MM.1S (cell line): ENCODE results near the gene POMGNT2.

ENCODE experiments used
- DNase-seq: peaks from one replicate; pipeline ENCODE4 v3.0.0-alpha.2; 2015
- H2AFZ ChIP-seq: fragments of 300-600 bp; sonication (generic); 2 replicates; pipeline ENCODE4 v1.6.0; 2016; ENCODE audit warnings: antibody characterized with exemption, low read length
- H3F3A ChIP-seq: fragments of 300-600 bp; sonication (generic); 2 replicates; pipeline ENCODE4 v1.6.1; 2016; ENCODE audit warnings: mild to moderate bottlenecking, antibody characterized with exemption, low read length, moderate library complexity, mixed read lengths; ENCODE audit not compliant: insufficient read depth
- H3K27ac ChIP-seq: fragments of 300-600 bp; sonication (generic); 2 replicates; pipeline ENCODE4 v1.5.1; 2016; ENCODE audit warnings: mild to moderate bottlenecking, low read length
- H3K27me3 ChIP-seq: fragments of 300-600 bp; sonication (generic); replicated peaks from 2 replicates; pipeline ENCODE4 v1.6.0; 2016; ENCODE audit warnings: low read length; ENCODE audit not compliant: insufficient read depth
- H3K36me3 ChIP-seq: fragments of 300-600 bp; sonication (generic); replicated peaks from 2 replicates; pipeline ENCODE4 v1.6.1; 2016; ENCODE audit warnings: mild to moderate bottlenecking, low read length, mixed read lengths; ENCODE audit not compliant: insufficient read depth
- H3K4me1 ChIP-seq: fragments of 300-600 bp; sonication (generic); 2 replicates; pipeline ENCODE4 v1.6.1; 2016; ENCODE audit warnings: low read length, mixed read lengths
- H3K4me2 ChIP-seq: fragments of 300-600 bp; sonication (generic); 2 replicates; pipeline ENCODE4 v1.6.0; 2016; ENCODE audit warnings: low read depth, low read length
- H3K4me3 ChIP-seq: fragments of 300-600 bp; sonication (generic); 2 replicates; pipeline ENCODE4 v1.5.1; 2016; ENCODE audit warnings: low read length, mixed read lengths
- H3K79me2 ChIP-seq: fragments of 300-600 bp; sonication (generic); 2 replicates; pipeline ENCODE4 v1.6.1; 2016; ENCODE audit warnings: mixed run types, low read length, mixed read lengths
- H3K9ac ChIP-seq: fragments of 300-600 bp; sonication (generic); 2 replicates; pipeline ENCODE4 v1.6.1; 2016; ENCODE audit warnings: low read length, mixed read lengths
- H3K9me2 ChIP-seq: fragments of 300-600 bp; sonication (generic); replicated peaks from 2 replicates; pipeline ENCODE4 v1.6.1; 2016; ENCODE audit warnings: mild to moderate bottlenecking, low read length, mixed read lengths; ENCODE audit not compliant: insufficient read depth
- H3K9me3 ChIP-seq: fragments of 300-600 bp; sonication (generic); replicated peaks from 2 replicates; pipeline ENCODE4 v1.6.1; 2016; ENCODE audit warnings: mild to moderate bottlenecking, low read length, mixed read lengths; ENCODE audit not compliant: insufficient read depth
- H4K20me1 ChIP-seq: fragments of 300-600 bp; sonication (generic); 2 replicates; pipeline ENCODE4 v1.6.1; 2016; ENCODE audit warnings: mild to moderate bottlenecking, low read length, moderate library complexity, mixed read lengths; ENCODE audit not compliant: insufficient read depth
- EZH2 ChIP-seq: fragments of 300-600 bp; sonication (generic); optimal IDR thresholded peaks from 2 replicates; pipeline ENCODE3; 2017; ENCODE audit warnings: low read depth, mild to moderate bottlenecking, antibody characterized with exemption, low read length, mixed read lengths
- EZH2phosphoT487 ChIP-seq: fragments of 300-600 bp; sonication (generic); IDR thresholded peaks from 2 replicates; pipeline ENCODE4 v1.6.1; 2018; ENCODE audit warnings: antibody characterized with exemption, low read length
- TF ChIP-seq, protein P1 (sequence below): fragments of 300-600 bp; sonication (generic); IDR thresholded peaks from 2 replicates; pipeline ENCODE4 v1.5.1; 2016; ENCODE audit warnings: antibody characterized with exemption, low read length, mixed read lengths

Gene POMGNT2

DNA sequence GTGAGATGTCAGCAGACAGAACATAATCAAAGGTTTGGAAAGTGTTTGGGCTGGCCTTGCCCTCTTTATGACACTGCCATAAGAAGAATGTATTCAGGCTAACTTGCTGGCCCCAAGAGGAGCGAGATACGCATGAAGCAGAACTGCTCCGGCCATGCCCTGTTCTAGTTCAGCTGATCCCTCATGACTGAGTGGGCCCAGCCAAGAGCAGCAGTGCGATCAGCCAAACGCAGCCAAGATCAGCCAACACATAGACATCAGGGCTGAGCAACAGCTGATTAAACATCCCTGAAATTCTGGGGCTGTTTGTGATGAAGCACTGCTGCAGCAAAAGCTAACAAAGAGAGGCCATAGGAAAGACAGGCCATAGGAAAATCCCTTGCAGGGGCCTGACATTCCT is 24.1 kb downstream of the POMGNT2 start:
- H3K9me2 ChIP-seq: no peaks in the 10 kb centered on the region
- H3K4me1 ChIP-seq: no peaks in the 10 kb centered on the region
- H2AFZ ChIP-seq: no peak overlapping the region
- DNase-seq: no peak
- H3K36me3 ChIP-seq: no peaks in the 10 kb centered on the region
- H3K27me3 ChIP-seq: no peaks in the 10 kb centered on the region
- H3K4me3 ChIP-seq: no peak overlapping the region
- TF ChIP-seq EZH2phosphoT487 (no peak), EZH2 (no peak)
- TF ChIP-seq, protein P1, sequence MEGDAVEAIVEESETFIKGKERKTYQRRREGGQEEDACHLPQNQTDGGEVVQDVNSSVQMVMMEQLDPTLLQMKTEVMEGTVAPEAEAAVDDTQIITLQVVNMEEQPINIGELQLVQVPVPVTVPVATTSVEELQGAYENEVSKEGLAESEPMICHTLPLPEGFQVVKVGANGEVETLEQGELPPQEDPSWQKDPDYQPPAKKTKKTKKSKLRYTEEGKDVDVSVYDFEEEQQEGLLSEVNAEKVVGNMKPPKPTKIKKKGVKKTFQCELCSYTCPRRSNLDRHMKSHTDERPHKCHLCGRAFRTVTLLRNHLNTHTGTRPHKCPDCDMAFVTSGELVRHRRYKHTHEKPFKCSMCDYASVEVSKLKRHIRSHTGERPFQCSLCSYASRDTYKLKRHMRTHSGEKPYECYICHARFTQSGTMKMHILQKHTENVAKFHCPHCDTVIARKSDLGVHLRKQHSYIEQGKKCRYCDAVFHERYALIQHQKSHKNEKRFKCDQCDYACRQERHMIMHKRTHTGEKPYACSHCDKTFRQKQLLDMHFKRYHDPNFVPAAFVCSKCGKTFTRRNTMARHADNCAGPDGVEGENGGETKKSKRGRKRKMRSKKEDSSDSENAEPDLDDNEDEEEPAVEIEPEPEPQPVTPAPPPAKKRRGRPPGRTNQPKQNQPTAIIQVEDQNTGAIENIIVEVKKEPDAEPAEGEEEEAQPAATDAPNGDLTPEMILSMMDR: no peak
- H3F3A ChIP-seq: no peaks in the 10 kb centered on the region
- H3K9ac ChIP-seq: no peak overlapping the region
- no peaks in the 10 kb centered on the region for H3K79me2 ChIP-seq
- no peak overlapping the region for H3K4me2 ChIP-seq
- H3K9me3 ChIP-seq: no peaks in the 10 kb centered on the region
- H3K27ac ChIP-seq: no peak overlapping the region
- no peaks in the 10 kb centered on the region for H4K20me1 ChIP-seq

GRCh38 chr3:43080726-43081568 is 24.9 kb downstream of the POMGNT2 start:
- Histone ChIP-seq H3K4me2 (no peak overlapping the region), H3K9me2 (no peaks in the 10 kb centered on the region), H3K79me2 (no peaks in the 10 kb centered on the region), H4K20me1 (no peaks in the 10 kb centered on the region), H2AFZ (no peak overlapping the region), H3K27me3 (no peaks in the 10 kb centered on the region), H3K9me3 (no peaks in the 10 kb centered on the region), H3K4me1 (no peaks in the 10 kb centered on the region), H3K27ac (no peak overlapping the region), H3K36me3 (no peaks in the 10 kb centered on the region), H3K9ac (no peak overlapping the region), H3F3A (no peaks in the 10 kb centered on the region), H3K4me3 (no peak overlapping the region)
- no peak for DNase-seq
- TF ChIP-seq EZH2: no peak
- no peak for TF ChIP-seq EZH2phosphoT487
- TF ChIP-seq, protein P1: no peak

- H3K9me2 ChIP-seq: no peaks in the 10 kb centered on the region
- no peaks in the 10 kb centered on the region for H3K4me1 ChIP-seq
- H4K20me1 ChIP-seq: no peaks in the 10 kb centered on the region
- TF ChIP-seq EZH2 (no peak), EZH2phosphoT487 (no peak)
- TF ChIP-seq, protein P1: no peak
- H3K9me3 ChIP-seq: no peaks in the 10 kb centered on the region
- H3K27me3 ChIP-seq: no peaks in the 10 kb centered on the region
- no peak overlapping the region for H3K4me2 ChIP-seq
- no peaks in the 10 kb centered on the region for H3K79me2 ChIP-seq
- H3F3A ChIP-seq: no peaks in the 10 kb centered on the region
- no peaks in the 10 kb centered on the region for H3K36me3 ChIP-seq
- H2AFZ ChIP-seq: no peak overlapping the region
- H3K9ac ChIP-seq: no peak overlapping the region
- H3K4me3 ChIP-seq: no peak overlapping the region
- DNase-seq: no peak
- H3K27ac ChIP-seq: no peak overlapping the region
These were observed 26.1 kb downstream of the POMGNT2 start for GRCh38 chr3:43079536-43080332.
